Body of pancreas (tissue), 4 donors: Measurements from ENCODE around the gene ACACA. TPM values are rescaled to one million over a fixed set of nuclear protein-coding genes. Genes with fewer than 3 reads are reported as not detected.
A peak's percentile ranks its signal among the peaks of the same experiment; 100 is the strongest.

Source experiments
- ATAC-seq: fragments of 150-250 bp; one replicate; pipeline ENCODE4 v1.9.1; 2016
- DNase-seq, 4 donors: peaks; one replicate each; pipeline ENCODE4 v3.0.0-alpha.2; 2019
- H3K27ac ChIP-seq, 4 donors: fragments of 200-600 bp; sonication (generic); 1 replicate in 3 of 4; 2 replicates in 1 of 4; pipeline versions ENCODE4 v1.5.1 to v1.6.1; 2016 to 2019; ENCODE audit warnings: mild to moderate bottlenecking in 1 of 4, mixed read lengths in 1 of 4, moderate library complexity in 1 of 4
- H3K27me3 ChIP-seq, 2 donors: fragments of 200-600 bp; sonication (generic); one replicate each; pipeline ENCODE4 v1.6.0; 2016; ENCODE audit warnings: mild to moderate bottlenecking in 1 of 2
- H3K36me3 ChIP-seq, 2 donors: fragments of 200-600 bp; sonication (generic); replicated peaks in 1 of 2; 2 replicates each; pipeline ENCODE4 v1.5.1; 2016; ENCODE audit warnings: low read depth in 2 of 2; ENCODE audit not compliant: insufficient read depth in 1 of 2
- H3K4me1 ChIP-seq: fragments of 200-600 bp; sonication (generic); one replicate; pipeline ENCODE4 v1.6.0; 2016
- H3K4me3 ChIP-seq, 2 donors: fragments of 200-600 bp; sonication (generic); 1 replicate in 1 of 2; 2 replicates in 1 of 2; pipeline ENCODE4 v1.5.1; 2016 to 2019
- H3K9me3 ChIP-seq, 3 donors: fragments of 200-600 bp; sonication (generic); 1 replicate in 2 of 3; 2 replicates in 1 of 3; pipeline ENCODE4 v1.5.1; 2016
- CTCF ChIP-seq, 7 experiments: fragments of 450-650 bp in 4 of 7; fragments of 200-600 bp in 3 of 7; sonication (generic) in 3 of 7; IDR thresholded peaks; one replicate each; pipeline ENCODE4 v1.5.1; 2016 to 2019; ENCODE audit warnings: antibody characterized with exemption in 7 of 7
- POLR2A ChIP-seq, 3 donors: fragments of 450-650 bp; IDR thresholded peaks; one replicate each; pipeline ENCODE4 v1.6.1; 2016; ENCODE audit warnings: antibody characterized with exemption in 3 of 3, mild to moderate bottlenecking in 2 of 3
- WGBS, 2 donors: methylation state at CpG; one replicate each; pipeline ENCODE4 v1.1.5; 2017; 5-methylcytosine and 5-hydroxymethylcytosine counted together
- intact Hi-C: fragments of 100-400 bp; cut with DNase I; formaldehyde crosslinking; loops from one replicate; pipeline ENCODE4 v1.15.1; 2023
- total RNA-seq, 2 donors: library from RNA; depleted of rRNA; stranded (reverse); fragments of >200 nt; gene quantifications; one replicate each; pipeline ENCODE4 v1.1.0, GENCODE V29; 2016

Gene ACACA
- total RNA-seq, 2 donors from 2014 or later, result 9.1 to 49.1 TPM

GRCh38 chr17:37200497-37200896, 206.1 kb downstream of the ACACA start:
- ATAC-seq (no peak), DNase-seq (no peak)
- Histone ChIP-seq H3K27ac (no peak overlapping the region), H3K9me3 (no peaks in the 10 kb centered on the region), H3K4me1 (no peaks in the 10 kb centered on the region), H3K4me3 (no peak overlapping the region), H3K27me3 (no peaks in the 10 kb centered on the region), H3K36me3 (no peaks in the 10 kb centered on the region)
- TF ChIP-seq POLR2A (IDR thresholded peaks at IDR 0.05), result no peak
- TF ChIP-seq CTCF (IDR thresholded peaks at IDR 0.05), result no peak
- intact Hi-C loops, result no loop called here
- WGBS, 2 donors, result 79 to 89% methylated on average over 2 of the region's 2 CpGs

GRCh38 chr17:37197336-37197735, 209.3 kb downstream of the ACACA start:
- H3K36me3 ChIP-seq, result no peaks in the 10 kb centered on the region
- H3K4me1 ChIP-seq, result no peaks in the 10 kb centered on the region
- intact Hi-C loops, result no loop called here
- H3K9me3 ChIP-seq, result no peaks in the 10 kb centered on the region
- no peak overlapping the region for H3K4me3 ChIP-seq
- H3K27ac ChIP-seq, result no peak overlapping the region
- WGBS, 2 donors, result 82 to 91% methylated on average over 2 of the region's 2 CpGs
- ATAC-seq (no peak), DNase-seq (no peak)
- TF ChIP-seq CTCF (IDR thresholded peaks at IDR 0.05), result no peak
- no peak for TF ChIP-seq POLR2A (IDR thresholded peaks at IDR 0.05)
- H3K27me3 ChIP-seq, result no peaks in the 10 kb centered on the region

DNA sequence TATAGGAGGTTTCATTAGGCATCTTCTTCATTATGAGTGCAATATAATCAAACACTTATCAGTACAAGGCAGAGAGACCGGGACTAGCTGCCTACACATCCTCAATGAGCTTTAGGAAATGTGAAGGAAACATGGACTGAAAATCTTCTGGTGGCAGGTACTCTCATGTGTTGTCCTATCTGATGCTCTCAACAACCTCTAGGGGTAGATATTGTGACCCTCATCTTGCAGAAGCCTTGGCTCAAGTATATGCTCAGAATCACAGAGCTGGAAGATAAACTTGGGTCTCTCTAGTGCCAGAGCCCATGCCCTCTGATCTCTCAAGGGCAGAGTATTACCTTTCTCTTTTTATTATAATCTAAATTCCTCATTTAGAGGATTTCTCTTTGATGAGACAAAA, 212.4 kb downstream of the ACACA start:
- Histone ChIP-seq H3K4me3 (no peak overlapping the region), H3K27me3 (no peaks in the 10 kb centered on the region), H3K27ac (no peak overlapping the region), H3K36me3 (no peaks in the 10 kb centered on the region), H3K9me3 (no peaks in the 10 kb centered on the region), H3K4me1 (no peaks in the 10 kb centered on the region)
- DNase-seq, result no peak
- no peak for TF ChIP-seq CTCF (IDR thresholded peaks at IDR 0.05)
- no peak for TF ChIP-seq POLR2A (IDR thresholded peaks at IDR 0.05)
- 88 to 95% methylated on average over 1 of the region's 1 CpG for WGBS, 2 donors
- intact Hi-C loops, result no loop called here
- no peak for ATAC-seq

GRCh38 chr17:37191219-37191618, 215.4 kb downstream of the ACACA start:
- Histone ChIP-seq H3K4me1 (no peaks in the 10 kb centered on the region), H3K36me3 (peaks cover 0 to 2% of the 10 kb centered on the region in 2 donors), H3K27ac (no peak overlapping the region), H3K4me3 (no peak overlapping the region), H3K9me3 (no peaks in the 10 kb centered on the region), H3K27me3 (no peaks in the 10 kb centered on the region)
- no peak for TF ChIP-seq POLR2A (IDR thresholded peaks at IDR 0.05)
- intact Hi-C loops, result no loop called here
- no peak for ATAC-seq
- WGBS, 2 donors, result 93 to 98% methylated on average over 2 of the region's 2 CpGs
- DNase-seq, result no peak

DNA sequence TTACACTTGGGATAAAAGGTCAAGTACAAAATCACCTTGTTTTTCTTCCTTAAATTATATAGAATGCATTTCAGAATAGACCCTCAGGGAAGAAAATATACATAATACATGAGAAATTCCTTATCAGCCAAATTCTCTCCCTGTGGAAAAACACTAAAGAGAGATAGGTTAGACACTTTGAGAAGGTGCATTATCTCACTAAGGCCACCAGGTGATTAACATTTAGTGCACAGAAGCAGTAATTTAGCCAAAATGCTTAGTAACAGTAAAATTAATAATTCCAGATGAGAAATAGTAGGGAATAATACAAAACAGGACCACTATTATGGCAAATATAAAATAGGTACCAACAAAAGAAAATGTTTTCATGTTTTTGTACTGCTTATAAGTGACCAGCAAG, 216.1 kb downstream of the ACACA start:
- Histone ChIP-seq H3K36me3 (peaks cover 0 to 2% of the 10 kb centered on the region in 2 donors), H3K4me3 (no peak overlapping the region), H3K9me3 (no peaks in the 10 kb centered on the region), H3K4me1 (no peaks in the 10 kb centered on the region), H3K27ac (no peak overlapping the region), H3K27me3 (no peaks in the 10 kb centered on the region)
- ATAC-seq, result no peak
- TF ChIP-seq POLR2A (IDR thresholded peaks at IDR 0.05) (no peak), CTCF (IDR thresholded peaks at IDR 0.05) (peak in 1 of 7 experiments; percentile 15)
- DNase-seq, result no peak
- intact Hi-C loops, result no loop called here
